ENCODE measurements around the gene TAX1BP1. TPM values are rescaled to one million over a fixed set of nuclear protein-coding genes. Genes with fewer than 3 reads are reported as not detected.

The TAX1BP1 gene
- total and polyA plus RNA-seq, 2 of the 13 experiments (the other 11 are each of a cell fraction or from before 2014, with no cell fraction given), result 95.2 to 98.9 TPM

- TF ChIP-seq ZBTB40 (IDR thresholded peaks at IDR 0.05) (no peak), ZBTB40 (CRISPR knock-in tag; IDR thresholded peaks at IDR 0.05) (no peak), GABPB1 (CRISPR knock-in tag; IDR thresholded peaks at IDR 0.05) (no peak), BORCS8-MEF2B (CRISPR knock-in tag; IDR thresholded peaks at IDR 0.05) (no peak), ZNF282 (IDR thresholded peaks at IDR 0.05; ENCODE audit: partially characterized antibody) (no peak), ZNF234 (CRISPR knock-in tag; conservative IDR thresholded peaks at IDR 0.05) (no peak), ZBTB38 (CRISPR knock-in tag; IDR thresholded peaks at IDR 0.05) (no peak)
Measured at GRCh38 chr7:27763983-27764508, 24.1 kb downstream of the TAX1BP1 start (continued).
